PFSK-1 (cell line): Measurements from ENCODE around the gene TEX47. TPM values are rescaled to one million over a fixed set of nuclear protein-coding genes. Genes with fewer than 3 reads are reported as not detected.

Experiments
- FOXP2 ChIP-seq: optimal IDR thresholded peaks from 2 replicates; pipeline ENCODE3; 2011; ENCODE audit warnings: borderline replicate concordance, control low read depth, inconsistent platforms; ENCODE audit not compliant: insufficient read depth; ENCODE audit errors: extremely low read length, extremely low read depth
- POLR2AphosphoS5 ChIP-seq: IDR thresholded peaks from 2 replicates; pipeline ENCODE4 v1.6.1; 2012; ENCODE audit warnings: low read depth, mild to moderate bottlenecking, control low read depth, low read length, moderate library complexity
- REST ChIP-seq, 2 experiments: IDR thresholded peaks; 2 replicates each; pipeline versions ENCODE4 v1.6.1 to v1.8.0; 2011 to 2012; ENCODE audit warnings: low read depth in 2 of 2, low read length in 2 of 2, control low read depth in 1 of 2, inconsistent platforms in 1 of 2, mild to moderate bottlenecking in 1 of 2, moderate library complexity in 1 of 2; ENCODE audit not compliant: insufficient read depth in 1 of 2
- SIN3A ChIP-seq: IDR thresholded peaks from 2 replicates; pipeline ENCODE4 v1.6.1; 2012; ENCODE audit warnings: mild to moderate bottlenecking, low read length, moderate library complexity, borderline replicate concordance; ENCODE audit not compliant: insufficient read depth
- TAF1 ChIP-seq: IDR thresholded peaks from 2 replicates; pipeline ENCODE4 v1.6.1; 2012; ENCODE audit warnings: low read length, control low read depth, borderline replicate concordance; ENCODE audit not compliant: insufficient read depth
- polyA plus RNA-seq: library from polyadenylated mRNA; unstranded; fragments of >200 nt; gene quantifications from one replicate; pipeline ENCODE4 v1.2.1, GENCODE V29; 2012; ENCODE audit warnings: low read depth, missing spikeins; ENCODE audit not compliant: insufficient read length

Gene TEX47
- polyA plus RNA-seq: not detected

GRCh38 chr7:88795553-88795952 lies at the start of gene TEX47:
Gene TEX47 (minus strand): TSS chr7:88795737. CDS start chr7:88794942, 795 bp downstream.
- TF ChIP-seq SIN3A (no peak), TAF1 (no peak), REST (IDR thresholded peaks at IDR 0.05; ENCODE audit: insufficient read depth in 1 of 2, low read depth in 2 of 2, low read length in 2 of 2) (no peak)

GRCh38 chr7:88845091-88845490 lies 49.6 kb upstream of the TEX47 start:
- TF ChIP-seq SIN3A (no peak), FOXP2 (no peak), REST (IDR thresholded peaks at IDR 0.05; ENCODE audit: insufficient read depth in 1 of 2, low read depth in 2 of 2, low read length in 2 of 2) (no peak), POLR2AphosphoS5 (no peak), TAF1 (no peak)

GRCh38 chr7:88842201-88842600 lies 46.7 kb upstream of the TEX47 start:
- TF ChIP-seq SIN3A: no peak
- TF ChIP-seq REST (IDR thresholded peaks at IDR 0.05; ENCODE audit: insufficient read depth in 1 of 2, low read depth in 2 of 2, low read length in 2 of 2): no peak
- TF ChIP-seq TAF1: no peak
- TF ChIP-seq POLR2AphosphoS5: no peak
- no peak for TF ChIP-seq FOXP2

GRCh38 chr7:88835147-88835728 lies 39.7 kb upstream of the TEX47 start:
- TF ChIP-seq REST (IDR thresholded peaks at IDR 0.05; ENCODE audit: insufficient read depth in 1 of 2, low read depth in 2 of 2, low read length in 2 of 2) (no peak), FOXP2 (no peak), TAF1 (no peak), POLR2AphosphoS5 (no peak), SIN3A (no peak)

- TF ChIP-seq TAF1: no peak
- no peak for TF ChIP-seq FOXP2
- no peak for TF ChIP-seq POLR2AphosphoS5
- no peak for TF ChIP-seq SIN3A
- TF ChIP-seq REST (IDR thresholded peaks at IDR 0.05; ENCODE audit: insufficient read depth in 1 of 2, low read depth in 2 of 2, low read length in 2 of 2): no peak
These were observed 30.7 kb upstream of the TEX47 start for GRCh38 chr7:88826222-88826621.
